Ovary (tissue), 3 donors: Measurements from ENCODE around the gene GREB1L.

Experiments
- EP300 ChIP-seq: sonication (generic); formaldehyde crosslinking; IDR thresholded peaks from one replicate; pipeline ENCODE4 v1.6.1; 2017; ENCODE audit warnings: antibody characterized with exemption
- POLR2A ChIP-seq: fragments of 450-650 bp; IDR thresholded peaks from one replicate; pipeline ENCODE4 v1.6.1; 2017; ENCODE audit warnings: antibody characterized with exemption, mild to moderate bottlenecking, moderate library complexity
- TF ChIP-seq, protein P1 (sequence below), 3 donors: fragments of 450-650 bp in 2 of 3; fragments of 200-600 bp in 1 of 3; IDR thresholded peaks; one replicate each; pipeline versions ENCODE4 v1.5.1 to v1.8.0; 2016 to 2022; ENCODE audit warnings: antibody characterized with exemption in 3 of 3, mild to moderate bottlenecking in 1 of 3
- donor health status: DM: no; HTN: no; CAD: no.

DNA sequence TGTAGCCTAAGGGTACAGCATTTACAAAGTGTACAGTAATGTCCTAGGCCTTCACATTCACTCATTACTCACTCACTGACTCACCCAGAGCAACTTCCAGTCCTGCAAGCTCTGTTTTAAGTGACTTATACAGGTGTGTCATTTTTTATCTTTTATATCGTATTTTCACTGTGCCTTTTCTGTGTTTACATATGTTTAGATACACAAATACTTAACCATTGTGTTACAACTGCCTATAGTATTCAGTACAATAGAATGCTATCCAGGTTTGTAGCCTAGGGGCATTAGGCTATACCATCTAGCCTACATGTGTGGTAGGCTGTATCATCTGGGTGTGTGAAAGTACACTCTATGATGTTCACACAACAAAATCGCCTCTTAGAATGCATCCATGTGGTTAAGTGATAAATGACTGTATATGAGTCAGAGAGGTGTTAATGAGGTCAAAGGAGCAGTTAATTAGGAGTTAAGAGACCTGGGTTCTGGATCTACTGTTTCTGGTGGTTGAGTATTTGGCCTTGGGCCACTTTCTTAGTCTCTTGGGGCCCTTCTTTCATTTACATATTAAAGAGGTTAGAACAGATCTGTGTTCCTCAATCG, 149.1 kb downstream of the GREB1L start:
- TF ChIP-seq, protein P1, sequence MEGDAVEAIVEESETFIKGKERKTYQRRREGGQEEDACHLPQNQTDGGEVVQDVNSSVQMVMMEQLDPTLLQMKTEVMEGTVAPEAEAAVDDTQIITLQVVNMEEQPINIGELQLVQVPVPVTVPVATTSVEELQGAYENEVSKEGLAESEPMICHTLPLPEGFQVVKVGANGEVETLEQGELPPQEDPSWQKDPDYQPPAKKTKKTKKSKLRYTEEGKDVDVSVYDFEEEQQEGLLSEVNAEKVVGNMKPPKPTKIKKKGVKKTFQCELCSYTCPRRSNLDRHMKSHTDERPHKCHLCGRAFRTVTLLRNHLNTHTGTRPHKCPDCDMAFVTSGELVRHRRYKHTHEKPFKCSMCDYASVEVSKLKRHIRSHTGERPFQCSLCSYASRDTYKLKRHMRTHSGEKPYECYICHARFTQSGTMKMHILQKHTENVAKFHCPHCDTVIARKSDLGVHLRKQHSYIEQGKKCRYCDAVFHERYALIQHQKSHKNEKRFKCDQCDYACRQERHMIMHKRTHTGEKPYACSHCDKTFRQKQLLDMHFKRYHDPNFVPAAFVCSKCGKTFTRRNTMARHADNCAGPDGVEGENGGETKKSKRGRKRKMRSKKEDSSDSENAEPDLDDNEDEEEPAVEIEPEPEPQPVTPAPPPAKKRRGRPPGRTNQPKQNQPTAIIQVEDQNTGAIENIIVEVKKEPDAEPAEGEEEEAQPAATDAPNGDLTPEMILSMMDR (IDR thresholded peaks at IDR 0.05) = no peak
- TF ChIP-seq EP300 (no peak), POLR2A (no peak)
